IMR-90 (cell line): Measurements from ENCODE around the gene ZBTB46.

Experiments used
- BHLHE40 ChIP-seq: fragments of 150-350 bp; IDR thresholded peaks from 2 replicates; pipeline ENCODE4 v1.6.1; 2016; ENCODE audit warnings: mild to moderate bottlenecking, low read depth, low read length
- CTCF ChIP-seq: conservative IDR thresholded peaks from 2 replicates; pipeline ENCODE4 v1.5.1; 2012; ENCODE audit warnings: mild to moderate bottlenecking, low read depth, low read length, improper control_type of control experiment
- FOS ChIP-seq: fragments of 150-350 bp; IDR thresholded peaks from 2 replicates; pipeline ENCODE4 v1.6.1; 2016; ENCODE audit warnings: low read depth, low read length
- POLR2A ChIP-seq: IDR thresholded peaks from 2 replicates; pipeline ENCODE4 v1.6.1; 2012; ENCODE audit warnings: mild to moderate bottlenecking, low read depth, low read length
- RCOR1 ChIP-seq: IDR thresholded peaks from 2 replicates; pipeline ENCODE4 v1.6.1; 2012; ENCODE audit warnings: mild to moderate bottlenecking, low read length, improper control_type of control experiment; ENCODE audit not compliant: insufficient replicate concordance
- RFX5 ChIP-seq: IDR thresholded peaks from 2 replicates; pipeline ENCODE4 v1.8.0; 2012; ENCODE audit warnings: low read depth, mild to moderate bottlenecking, low read length, moderate library complexity

DNA sequence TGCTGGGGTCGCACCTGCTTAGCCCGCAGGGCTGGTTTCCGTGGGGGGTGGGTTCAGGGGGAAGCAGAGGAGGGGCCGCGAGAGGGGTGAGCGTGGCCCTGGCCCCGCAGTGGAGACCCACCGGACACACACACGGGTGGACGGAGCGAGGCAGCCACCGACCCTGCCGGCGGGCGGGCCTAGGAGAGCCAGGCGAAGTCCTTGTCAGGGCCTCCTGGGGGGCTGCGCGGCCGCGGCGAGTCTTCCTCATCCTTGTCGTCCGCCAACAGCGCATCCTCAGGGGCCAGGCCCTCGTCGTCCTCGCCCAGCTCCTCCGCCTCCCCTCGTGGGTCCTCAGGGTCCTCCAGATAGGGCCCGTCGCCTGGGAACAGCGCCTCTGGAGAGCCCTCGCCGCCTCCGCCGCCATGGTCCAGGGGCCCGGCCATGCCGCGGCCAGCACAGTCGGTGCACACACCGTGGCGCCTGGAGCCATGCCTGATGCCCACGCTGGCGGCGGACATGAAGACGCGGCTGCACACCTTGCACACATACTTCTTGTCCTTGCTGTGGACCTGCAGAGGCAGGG lies 84.2 kb downstream of the ZBTB46 start:
- TF ChIP-seq POLR2A (no peak), CTCF (no peak), RCOR1 (no peak), RFX5 (no peak), BHLHE40 (no peak), FOS (no peak)
